Testis (tissue), 3 donors: Measurements from ENCODE around the gene RIPPLY2. TPM values are rescaled to one million over a fixed set of nuclear protein-coding genes. Genes with fewer than 3 reads are reported as not detected.
A peak's percentile ranks its signal among the peaks of the same experiment; 100 is the strongest.

ENCODE experiments used
- DNase-seq: peaks from one replicate; pipeline ENCODE4 v3.0.0-alpha.2; 2019
- H3K27ac ChIP-seq, 2 donors: fragments of 200-600 bp; sonication (generic); one replicate each; pipeline ENCODE4 v1.5.1; 2019
- H3K27me3 ChIP-seq: fragments of 200-600 bp; sonication (generic); one replicate; pipeline ENCODE4 v1.5.1; 2019
- H3K36me3 ChIP-seq: fragments of 200-600 bp; sonication (generic); one replicate; pipeline ENCODE4 v1.5.1; 2017; ENCODE audit warnings: low read depth; ENCODE audit errors: missing control alignments
- H3K4me1 ChIP-seq: fragments of 200-600 bp; sonication (generic); one replicate; pipeline ENCODE4 v1.5.1; 2019
- H3K4me3 ChIP-seq, 2 donors: fragments of 200-600 bp; sonication (generic); one replicate each; pipeline ENCODE4 v1.5.1; 2017 to 2019
- H3K9me3 ChIP-seq: fragments of 200-600 bp; sonication (generic); one replicate; pipeline ENCODE4 v1.5.1; 2017
- CTCF ChIP-seq, 3 experiments: fragments of 450-650 bp in 2 of 3; fragments of 200-600 bp in 1 of 3; sonication (generic) in 1 of 3; IDR thresholded peaks; one replicate each; pipeline ENCODE4 v1.5.1; 2016 to 2019; ENCODE audit warnings: antibody characterized with exemption in 3 of 3, mild to moderate bottlenecking in 2 of 3, moderate library complexity in 1 of 3
- POLR2A ChIP-seq: fragments of 450-650 bp; IDR thresholded peaks from one replicate; pipeline ENCODE4 v1.6.1; 2017; ENCODE audit warnings: antibody characterized with exemption, mild to moderate bottlenecking, moderate library complexity
- WGBS, 2 donors: methylation state at CpG; one replicate each; pipeline ENCODE4 v1.1.5; 2018; 5-methylcytosine and 5-hydroxymethylcytosine counted together
- intact Hi-C: fragments of 100-400 bp; cut with DNase I; formaldehyde crosslinking; loops from one replicate; pipeline ENCODE4 v1.15.1; 2023; ENCODE audit warnings: low total_unique reads
- polyA plus RNA-seq: library from polyadenylated mRNA; stranded (reverse); fragments of 350-450 nt; fragmentation: Illumina TruSeq; extraction: RNeasy Lipid Tissue Mini Kit (QIAGEN cat#74804); gene quantifications from one replicate; pipeline ENCODE4 v1.2.3, GENCODE V29; 2014; ENCODE audit warnings: low read depth, low replicate concordance; ENCODE audit not compliant: insufficient read depth
- total RNA-seq, 2 donors: library from RNA; depleted of rRNA; stranded (reverse); fragments of >200 nt; gene quantifications; one replicate each; pipeline ENCODE4 v1.2.3, GENCODE V29; 2016

The RIPPLY2 gene
- total and polyA plus RNA-seq, 3 donors from 2014 or later: 0.63 to 2.1 (median 0.96) TPM

GRCh38 chr6:83879746-83880145, 26.6 kb downstream of the RIPPLY2 start:
- Histone ChIP-seq H3K36me3 (no peaks in the 10 kb centered on the region), H3K27me3 (no peaks in the 10 kb centered on the region), H3K4me1 (no peaks in the 10 kb centered on the region), H3K27ac (no peak overlapping the region), H3K4me3 (no peak overlapping the region), H3K9me3 (no peaks in the 10 kb centered on the region)
- 91 to 94% methylated on average over 4 of the region's 4 CpGs for WGBS, 2 donors
- no peak for TF ChIP-seq CTCF (IDR thresholded peaks at IDR 0.05)
- no peak for TF ChIP-seq POLR2A
- intact Hi-C loops: loop anchor here (5.0 kb wide), 1 partner anchor 338 kb away; no protein-coding TSS in a partner anchor
- DNase-seq: no peak

GRCh38 chr6:83883240-83883639, 30.1 kb downstream of the RIPPLY2 start:
- WGBS, 2 donors: 27 to 33% methylated on average over 2 of the region's 2 CpGs
- TF ChIP-seq CTCF (IDR thresholded peaks at IDR 0.05) (no peak), POLR2A (no peak)
- intact Hi-C loops: loop anchor here (5.0 kb wide), 1 partner anchor 334 kb away; no protein-coding TSS in a partner anchor
- Histone ChIP-seq H3K27me3 (no peaks in the 10 kb centered on the region), H3K36me3 (no peaks in the 10 kb centered on the region), H3K4me3 (no peak overlapping the region), H3K4me1 (no peaks in the 10 kb centered on the region), H3K9me3 (no peaks in the 10 kb centered on the region), H3K27ac (no peak overlapping the region)
- no peak for DNase-seq

GRCh38 chr6:83884523-83884922, 31.4 kb downstream of the RIPPLY2 start:
- Histone ChIP-seq H3K36me3 (no peaks in the 10 kb centered on the region), H3K27ac (no peak overlapping the region), H3K9me3 (no peaks in the 10 kb centered on the region), H3K27me3 (no peaks in the 10 kb centered on the region), H3K4me3 (no peak overlapping the region), H3K4me1 (no peaks in the 10 kb centered on the region)
- TF ChIP-seq CTCF (IDR thresholded peaks at IDR 0.05) (peak in 2 of 3 experiments; percentile 55 to 59), POLR2A (no peak)
- intact Hi-C loops: loop anchor here (5.0 kb wide), 1 partner anchor 333 kb away; no protein-coding TSS in a partner anchor
- 26 to 37% methylated on average over 4 of the region's 4 CpGs for WGBS, 2 donors
- DNase-seq: no peak

- TF ChIP-seq POLR2A (no peak), CTCF (IDR thresholded peaks at IDR 0.05) (no peak)
- H3K4me1 ChIP-seq: no peaks in the 10 kb centered on the region
- no peak for DNase-seq
- no peak overlapping the region for H3K4me3 ChIP-seq
- 94 to 95% methylated on average over 2 of the region's 2 CpGs for WGBS, 2 donors
- H3K27ac ChIP-seq: no peak overlapping the region
- no peaks in the 10 kb centered on the region for H3K9me3 ChIP-seq
- H3K27me3 ChIP-seq: no peaks in the 10 kb centered on the region
- intact Hi-C loops: no loop called here
- no peaks in the 10 kb centered on the region for H3K36me3 ChIP-seq
Measured at GRCh38 chr6:83885984-83886383, 32.8 kb downstream of the RIPPLY2 start.

GRCh38 chr6:83889621-83890020, 36.5 kb downstream of the RIPPLY2 start:
- intact Hi-C loops: no loop called here

More at GRCh38 chr6:83889621-83890020, 36.5 kb downstream of the RIPPLY2 start:
- Histone ChIP-seq H3K27me3 (no peaks in the 10 kb centered on the region), H3K36me3 (no peaks in the 10 kb centered on the region), H3K27ac (no peak overlapping the region), H3K4me1 (no peaks in the 10 kb centered on the region), H3K4me3 (no peak overlapping the region), H3K9me3 (no peaks in the 10 kb centered on the region)
- WGBS, 2 donors: 94 to 100% methylated on average over 1 of the region's 1 CpG
- TF ChIP-seq POLR2A: no peak
- no peak for TF ChIP-seq CTCF (IDR thresholded peaks at IDR 0.05)
- DNase-seq: no peak
